ENCODE results near the gene IMPG1.

Gene IMPG1

DNA sequence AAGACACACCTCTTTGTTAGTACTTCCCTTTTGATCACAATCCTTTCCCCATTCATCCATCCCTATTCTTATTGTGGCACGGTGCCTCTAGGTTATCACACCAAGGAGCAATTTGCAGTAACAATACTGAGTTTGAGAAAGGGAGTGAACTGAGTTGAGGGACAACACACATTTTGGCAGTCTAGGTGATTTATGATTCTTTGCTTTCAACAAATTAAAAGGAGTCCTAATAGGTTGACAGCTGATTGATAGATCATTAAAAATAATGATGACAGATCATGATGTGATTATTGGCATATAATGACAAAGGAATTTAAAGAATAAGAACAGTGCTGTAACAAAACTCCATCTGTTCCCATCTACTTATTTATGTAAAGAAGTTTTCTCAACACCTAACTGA, 36.7 kb downstream of the IMPG1 start:
- Histone ChIP-seq H3K79me2 (ENCODE audit: insufficient read depth, low read length) (no peaks in the 10 kb centered on the region), H2AFZ (ENCODE audit: low read length) (no peak overlapping the region)

DNA sequence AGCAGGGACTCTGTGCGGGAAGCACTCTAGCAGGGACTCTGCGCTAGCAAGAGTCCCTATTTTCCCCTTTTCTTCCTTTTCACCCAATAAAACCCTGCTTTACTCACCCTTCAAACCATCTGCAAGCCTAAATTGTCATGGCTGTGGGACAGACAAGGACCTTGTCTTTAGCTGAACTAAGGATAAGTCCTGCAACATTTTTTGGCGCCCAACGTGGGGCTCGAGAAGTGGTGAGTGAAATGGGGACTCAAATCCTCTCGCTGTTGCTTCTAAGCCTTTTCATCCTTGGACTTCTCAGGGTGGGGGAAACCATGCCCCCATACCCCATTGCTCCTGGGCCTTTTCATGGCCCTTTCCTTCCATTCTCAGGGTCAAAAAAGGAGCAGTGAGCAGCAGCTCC, 46.4 kb downstream of the IMPG1 start:
- Histone ChIP-seq H3K79me2 (ENCODE audit: insufficient read depth, low read length) (no peaks in the 10 kb centered on the region), H2AFZ (ENCODE audit: low read length) (no peak overlapping the region), H3K27ac (ENCODE audit: low read depth, low read length, poor library complexity, severe bottlenecking) (no peak overlapping the region), H3K9ac (ENCODE audit: low read length) (no peak overlapping the region), H3K4me1 (ENCODE audit: insufficient read depth, low read length, severe bottlenecking) (no peaks in the 10 kb centered on the region), H3K9me3 (ENCODE audit: low read length) (no peaks in the 10 kb centered on the region), H3F3A (ENCODE audit: insufficient read depth, low read length) (no peaks in the 10 kb centered on the region), H3K27me3 (ENCODE audit: insufficient read depth, low read length) (no peaks in the 10 kb centered on the region), H3K4me2 (ENCODE audit: low read length) (no peak overlapping the region), H4K20me1 (ENCODE audit: insufficient read depth, low read length) (no peaks in the 10 kb centered on the region), H3K9me2 (ENCODE audit: low read depth, low read length) (no peaks in the 10 kb centered on the region), H3K4me3 (ENCODE audit: low read depth, low read length, poor library complexity, severe bottlenecking) (no peak overlapping the region), H3K36me3 (ENCODE audit: insufficient read depth, low read length) (no peaks in the 10 kb centered on the region)
- TF ChIP-seq EZH2 (IDR thresholded peaks at IDR 0.05; ENCODE audit: borderline replicate concordance, low read length): no peak
- TF ChIP-seq CTCF (IDR thresholded peaks at IDR 0.05; ENCODE audit: low read length): no peak

More for the DNA sequence above, 36.7 kb downstream of the IMPG1 start:
- Histone ChIP-seq H3K9me3 (ENCODE audit: low read length) (no peaks in the 10 kb centered on the region), H3K9me2 (ENCODE audit: low read depth, low read length) (no peaks in the 10 kb centered on the region), H3K36me3 (ENCODE audit: insufficient read depth, low read length) (no peaks in the 10 kb centered on the region), H4K20me1 (ENCODE audit: insufficient read depth, low read length) (no peaks in the 10 kb centered on the region), H3K4me1 (ENCODE audit: insufficient read depth, low read length, severe bottlenecking) (no peaks in the 10 kb centered on the region), H3K4me2 (ENCODE audit: low read length) (no peak overlapping the region), H3K4me3 (ENCODE audit: low read depth, low read length, poor library complexity, severe bottlenecking) (no peak overlapping the region), H3K27ac (ENCODE audit: low read depth, low read length, poor library complexity, severe bottlenecking) (no peak overlapping the region), H3K9ac (ENCODE audit: low read length) (no peak overlapping the region), H3F3A (ENCODE audit: insufficient read depth, low read length) (no peaks in the 10 kb centered on the region), H3K27me3 (ENCODE audit: insufficient read depth, low read length) (no peaks in the 10 kb centered on the region)
- TF ChIP-seq CTCF (IDR thresholded peaks at IDR 0.05; ENCODE audit: low read length): no peak
- no peak for TF ChIP-seq EZH2 (IDR thresholded peaks at IDR 0.05; ENCODE audit: borderline replicate concordance, low read length)

- Histone ChIP-seq H4K20me1 (ENCODE audit: insufficient read depth, low read length) (no peaks in the 10 kb centered on the region), H2AFZ (ENCODE audit: low read length) (no peak overlapping the region), H3K9ac (ENCODE audit: low read length) (no peak overlapping the region), H3K9me2 (ENCODE audit: low read depth, low read length) (no peaks in the 10 kb centered on the region), H3K9me3 (ENCODE audit: low read length) (no peaks in the 10 kb centered on the region), H3F3A (ENCODE audit: insufficient read depth, low read length) (no peaks in the 10 kb centered on the region), H3K4me3 (ENCODE audit: low read depth, low read length, poor library complexity, severe bottlenecking) (no peak overlapping the region), H3K4me2 (ENCODE audit: low read length) (no peak overlapping the region), H3K4me1 (ENCODE audit: insufficient read depth, low read length, severe bottlenecking) (no peaks in the 10 kb centered on the region), H3K27ac (ENCODE audit: low read depth, low read length, poor library complexity, severe bottlenecking) (no peak overlapping the region), H3K27me3 (ENCODE audit: insufficient read depth, low read length) (no peaks in the 10 kb centered on the region), H3K79me2 (ENCODE audit: insufficient read depth, low read length) (no peaks in the 10 kb centered on the region), H3K36me3 (ENCODE audit: insufficient read depth, low read length) (no peaks in the 10 kb centered on the region)
- no peak for TF ChIP-seq EZH2 (IDR thresholded peaks at IDR 0.05; ENCODE audit: borderline replicate concordance, low read length)
- TF ChIP-seq CTCF (IDR thresholded peaks at IDR 0.05; ENCODE audit: low read length): no peak
Observed at GRCh38 chr6:76014626-76015530, 57.6 kb downstream of the IMPG1 start.

Data from OCI-LY1 (cell line).